8988T (cell line): Measurements from ENCODE around the gene PCP4.

Experiments used
- DNase-seq: peaks from one replicate; pipeline ENCODE4 v3.0.0; 2011

The PCP4 gene

DNA sequence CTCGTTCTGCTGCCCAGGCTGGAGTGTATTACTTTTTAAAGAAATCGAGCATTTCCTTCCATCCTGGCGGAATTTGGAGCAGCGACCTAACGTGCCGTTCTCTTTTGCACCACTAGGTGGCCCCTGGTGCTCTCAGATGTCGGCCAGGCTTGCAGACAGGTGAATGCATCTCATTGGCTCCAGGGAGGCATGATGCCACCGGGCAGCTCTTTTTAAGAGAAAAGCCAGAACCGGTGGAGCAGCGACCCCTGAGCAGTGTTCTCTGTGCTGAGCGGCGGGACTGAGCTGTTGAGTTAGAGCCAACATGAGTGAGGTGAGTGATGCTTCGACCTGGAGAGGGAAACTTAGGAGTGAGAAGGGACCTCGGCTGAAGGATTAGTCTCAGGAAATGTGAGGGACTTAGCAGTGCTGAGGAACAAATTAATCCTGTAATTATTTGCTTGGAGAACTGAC lies at the start of gene PCP4:
PCP4 (plus strand) TSS at position 241 of the 453 bp plus-strand sequence; CDS start at position 305, 64 bp downstream.
- no peak for DNase-seq

GRCh38 chr21:39818557-39818956 lies 48.7 kb upstream of the PCP4 start:
- DNase-seq, result no peak

DNA sequence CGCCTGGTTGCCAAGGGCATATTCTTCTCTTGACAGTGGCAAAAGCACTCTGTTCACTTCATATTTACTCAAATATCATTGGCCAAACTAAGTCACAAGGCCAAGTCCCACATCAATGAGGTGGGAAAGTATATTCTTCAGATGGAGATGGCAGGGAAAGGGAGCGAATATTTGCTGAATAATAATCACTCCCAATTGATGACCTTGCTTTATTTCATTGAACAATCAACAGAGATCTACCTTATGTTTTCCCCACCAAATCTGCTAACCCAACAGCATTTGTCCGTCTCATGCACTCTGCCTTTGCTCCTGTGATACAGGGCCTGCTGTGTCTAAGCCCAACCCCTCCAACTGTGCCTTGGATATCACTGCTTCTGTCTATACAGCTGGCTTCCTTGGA lies 45.2 kb upstream of the PCP4 start:
- DNase-seq, result no peak

- no peak for DNase-seq
Measured at GRCh38 chr21:39825250-39825649, 42.0 kb upstream of the PCP4 start.

DNA sequence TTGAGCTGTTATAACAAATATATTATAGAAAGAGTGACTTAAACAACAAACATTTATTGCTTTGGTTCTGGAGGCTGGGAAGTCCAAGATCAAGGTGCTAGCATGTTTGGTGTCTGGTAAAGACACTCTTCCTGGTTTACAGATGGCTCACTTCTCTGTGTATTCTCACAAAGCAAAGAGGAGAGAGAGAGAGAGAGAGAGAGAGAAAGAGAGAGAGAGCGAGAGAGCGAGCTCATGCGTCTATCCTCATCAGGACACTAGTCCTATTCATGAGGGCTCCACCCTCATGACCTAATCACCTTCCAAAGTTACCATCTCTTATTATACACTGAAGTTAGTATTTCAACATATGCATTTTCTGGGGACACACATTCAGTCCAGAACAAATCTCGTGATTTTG lies 32.7 kb upstream of the PCP4 start:
- no peak for DNase-seq

DNA sequence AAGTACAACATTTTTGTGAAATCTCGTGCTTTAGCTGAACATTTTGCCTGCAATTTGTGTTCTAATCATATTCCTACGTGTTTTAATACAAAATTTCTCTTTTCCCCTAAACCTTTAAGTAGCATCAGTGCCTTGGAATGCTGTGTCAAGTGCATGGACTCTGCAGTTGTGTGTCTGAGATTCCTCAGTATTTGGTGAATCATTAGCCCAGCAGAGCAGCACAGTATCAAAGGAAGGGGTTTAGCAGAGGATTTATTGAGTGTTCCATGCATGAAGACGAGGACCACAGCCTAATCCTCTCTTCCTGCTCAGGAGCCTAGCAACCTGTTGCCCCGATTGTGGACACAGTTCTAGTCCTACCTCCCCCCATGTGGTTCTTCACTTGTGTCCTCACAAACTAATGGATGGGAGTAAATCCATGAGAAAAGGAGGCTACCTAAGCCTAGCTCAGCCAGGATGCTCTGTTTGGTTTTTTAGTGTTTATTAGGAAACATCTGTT lies 29.3 kb upstream of the PCP4 start:
- DNase-seq, result no peak

DNA sequence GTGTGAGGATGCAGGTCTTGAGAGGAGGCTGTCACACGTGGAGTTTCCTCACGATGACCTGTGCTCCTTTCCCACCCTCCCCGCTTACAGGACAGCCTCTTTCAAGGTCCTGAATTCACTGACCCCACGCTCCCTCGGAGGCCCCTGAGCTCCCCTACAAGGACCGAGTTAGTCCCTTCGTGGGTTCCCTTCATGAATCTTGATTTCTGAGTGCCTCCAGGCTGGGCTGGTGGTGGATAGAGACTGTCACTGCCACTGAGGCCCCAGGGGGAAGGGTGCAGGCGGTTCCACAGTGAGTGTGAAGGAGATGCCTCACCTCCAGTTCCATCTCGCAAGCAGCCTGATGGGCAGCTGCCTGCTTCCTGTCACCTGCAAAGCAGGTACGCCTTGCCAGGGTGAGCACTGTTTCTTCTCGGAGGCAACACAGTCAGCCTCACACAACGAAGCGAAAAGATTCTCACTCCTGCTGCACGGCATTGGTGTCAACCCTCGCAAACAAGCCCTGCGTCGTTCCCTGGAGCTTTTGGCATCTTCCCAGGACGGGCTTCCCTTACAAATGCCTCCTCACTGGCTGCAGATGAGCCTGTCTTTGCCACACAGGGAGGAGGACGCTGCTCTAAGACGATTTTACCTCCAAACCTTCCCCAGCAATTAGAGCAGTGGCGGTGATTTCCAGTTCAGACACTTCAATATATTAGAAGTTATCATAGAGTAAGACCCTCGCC lies 26.7 kb upstream of the PCP4 start:
- DNase-seq, result no peak

DNA sequence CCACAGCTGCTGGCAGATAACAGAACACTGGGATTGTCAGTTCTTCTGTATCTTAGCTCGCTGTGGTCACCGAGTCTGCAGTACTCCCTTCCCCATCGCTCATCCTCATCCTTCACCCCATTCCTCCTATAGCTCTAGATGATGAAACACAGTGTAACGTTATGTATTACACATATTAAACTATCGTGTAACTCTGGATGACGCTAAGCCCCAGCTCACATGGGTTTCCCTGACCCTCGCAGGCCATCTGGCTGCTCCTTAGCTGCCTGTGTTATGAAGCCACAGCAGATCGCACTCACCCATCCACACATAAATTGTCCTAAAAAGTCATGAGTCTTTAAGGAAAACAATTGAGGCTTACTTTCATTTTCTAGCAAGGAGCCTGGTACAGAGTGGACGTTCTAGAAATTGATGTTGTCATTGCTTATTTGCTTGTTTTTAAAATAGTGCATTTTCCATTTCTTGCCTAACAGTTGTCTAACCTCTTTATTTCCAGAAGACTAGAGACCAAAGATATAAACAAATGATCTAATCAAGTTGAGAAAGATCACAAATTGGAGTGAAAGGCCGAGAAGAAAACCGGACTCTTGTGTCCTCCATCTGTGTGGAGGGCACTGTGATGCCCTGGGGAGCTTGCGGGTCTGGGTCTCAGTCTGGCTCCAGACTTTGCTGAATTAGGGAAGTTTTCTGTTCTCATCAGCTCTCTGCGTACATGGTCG lies 24.3 kb upstream of the PCP4 start:
- DNase-seq, result no peak

GRCh38 chr21:39843483-39843882 lies 23.8 kb upstream of the PCP4 start:
- no peak for DNase-seq

DNA sequence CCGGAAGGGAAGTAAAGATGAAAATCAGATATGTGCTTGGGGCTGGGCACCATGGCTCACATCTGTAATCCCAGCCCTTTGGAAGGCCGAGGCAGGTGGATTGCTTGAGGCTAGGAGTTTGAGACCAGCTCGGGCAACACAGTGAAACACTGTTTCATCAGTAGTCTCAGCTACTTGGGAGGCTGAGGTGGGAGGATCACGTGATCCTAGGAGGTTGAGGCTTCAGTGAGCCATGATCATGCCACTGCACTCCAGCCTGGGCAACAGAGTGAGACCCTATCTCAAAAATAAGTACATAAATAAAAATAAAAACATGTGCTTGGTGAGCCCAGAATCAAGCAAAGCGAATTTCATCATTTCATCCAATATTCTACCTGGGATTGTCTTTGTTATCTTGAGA lies 23.3 kb upstream of the PCP4 start:
- DNase-seq, result no peak

GRCh38 chr21:39845571-39846130 lies 21.6 kb upstream of the PCP4 start:
- DNase-seq, result no peak

DNA sequence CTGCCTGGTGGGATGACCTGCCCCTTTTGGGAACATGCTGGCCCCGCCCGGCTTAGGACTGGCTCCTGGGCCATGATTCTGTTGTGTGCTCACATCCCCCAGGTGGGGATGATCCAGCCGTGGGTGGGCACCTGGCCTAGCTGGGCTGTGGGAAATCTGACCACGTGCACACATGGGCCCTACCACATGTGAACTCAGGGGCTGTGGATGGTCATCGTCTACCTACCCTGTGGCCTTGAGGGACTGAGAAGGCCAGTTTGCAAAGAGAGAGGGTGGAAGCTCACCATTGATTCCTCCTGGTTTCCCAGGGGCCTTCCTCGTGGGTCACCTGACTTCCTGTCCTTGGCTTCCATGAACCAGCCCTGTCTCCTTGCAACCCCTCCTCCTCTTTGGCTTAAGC lies 19.4 kb upstream of the PCP4 start:
- no peak for DNase-seq

DNA sequence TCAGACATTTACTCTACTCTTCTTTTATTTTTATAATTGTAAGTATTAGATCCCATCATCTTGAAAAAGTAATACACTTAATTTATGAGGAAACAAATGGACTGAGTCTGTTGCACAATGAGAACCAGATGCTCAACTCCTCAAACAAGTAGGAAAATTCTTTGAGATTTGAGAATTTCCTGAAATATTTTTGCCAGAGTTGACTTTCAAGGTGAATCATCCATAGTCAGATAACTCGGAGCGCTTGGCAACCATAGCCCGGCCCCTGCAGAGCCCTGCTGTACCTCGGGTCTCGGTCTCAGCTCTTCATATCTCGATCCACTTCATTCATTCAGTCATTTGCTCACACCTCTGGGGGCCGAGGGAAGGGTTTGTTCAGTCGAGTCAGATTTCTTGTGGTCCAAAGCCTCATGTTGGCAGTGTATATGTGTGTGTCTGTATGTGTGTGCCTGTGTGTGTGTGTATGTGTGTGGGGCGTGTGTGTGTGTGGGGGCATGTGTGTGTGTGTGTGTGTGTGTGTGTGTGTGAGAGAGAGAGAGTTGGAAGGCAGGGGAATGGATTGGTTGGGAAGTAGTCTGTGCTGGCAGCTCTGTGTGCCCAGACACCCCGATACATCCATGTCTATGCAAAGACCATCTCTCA lies 18.1 kb upstream of the PCP4 start:
- DNase-seq, result no peak

- no peak for DNase-seq
Measured at GRCh38 chr21:39850333-39850732, 16.9 kb upstream of the PCP4 start.

DNA sequence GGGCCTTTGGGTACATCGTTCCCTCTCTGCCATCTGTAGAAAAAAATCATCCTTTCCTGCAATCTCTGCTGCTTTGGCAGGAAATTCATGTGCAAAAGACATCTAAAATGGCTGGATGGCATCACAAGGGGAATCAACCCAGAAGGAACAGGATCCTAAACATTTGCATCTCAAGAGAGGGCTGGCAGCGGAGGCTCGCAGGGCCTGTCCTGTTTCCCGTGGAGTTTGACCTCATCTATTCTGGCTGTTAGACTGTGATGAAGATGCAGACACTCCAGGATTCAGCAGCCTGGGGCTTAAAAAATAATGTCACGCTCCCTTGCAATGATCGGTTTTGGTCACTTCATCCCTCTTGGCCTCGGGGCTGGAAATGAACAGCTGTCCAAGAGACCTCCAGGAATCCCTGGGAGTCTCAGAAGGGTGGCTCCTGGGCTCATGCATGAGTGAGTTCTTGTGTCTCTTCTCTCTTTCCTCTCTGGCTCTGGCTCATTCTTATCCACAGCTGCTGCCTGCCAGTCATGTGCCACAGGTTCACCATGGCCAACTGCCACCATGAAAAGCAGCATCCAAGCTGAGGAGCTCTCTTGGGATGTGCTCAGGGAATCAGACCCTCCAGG lies 16.1 kb upstream of the PCP4 start:
- no peak for DNase-seq

GRCh38 chr21:39852021-39852721 lies 15.1 kb upstream of the PCP4 start:
- no peak for DNase-seq

DNA sequence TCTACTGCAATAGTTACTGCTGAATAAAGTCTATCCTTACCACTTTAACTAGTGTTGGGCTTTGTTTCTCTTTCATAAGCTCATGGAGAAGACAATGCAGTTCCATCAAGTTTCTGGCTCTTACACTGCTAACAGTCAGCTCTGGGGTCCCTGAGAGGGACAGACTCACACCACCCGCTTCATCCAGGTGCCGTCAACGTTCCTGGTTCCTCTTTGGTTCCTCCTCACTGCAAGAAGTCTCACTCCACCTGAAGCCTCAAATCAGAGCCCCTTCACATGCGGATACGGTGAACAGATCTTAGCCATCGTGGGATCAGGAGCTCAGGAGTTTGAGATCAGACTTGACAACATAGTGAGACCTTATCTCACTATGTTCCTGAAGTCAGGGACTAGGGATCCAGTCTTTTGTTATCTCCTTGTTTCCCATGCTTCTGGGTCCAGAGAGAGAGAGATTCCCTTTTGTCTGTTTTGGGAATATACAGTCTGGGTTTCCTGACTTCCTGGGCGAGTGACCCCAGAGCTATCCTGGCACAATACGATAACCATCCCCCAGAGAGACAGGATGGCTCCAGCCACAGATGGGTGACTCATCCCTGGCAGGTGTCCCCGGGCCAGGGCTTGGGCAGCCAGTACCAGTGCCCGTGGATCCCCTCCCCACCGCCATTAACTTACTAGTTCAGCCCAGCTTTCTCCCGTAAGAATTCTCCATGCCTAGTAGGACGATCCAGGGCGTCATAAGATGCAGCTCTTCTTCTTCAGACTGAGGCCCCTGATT lies 14.3 kb upstream of the PCP4 start:
- DNase-seq, result no peak

DNA sequence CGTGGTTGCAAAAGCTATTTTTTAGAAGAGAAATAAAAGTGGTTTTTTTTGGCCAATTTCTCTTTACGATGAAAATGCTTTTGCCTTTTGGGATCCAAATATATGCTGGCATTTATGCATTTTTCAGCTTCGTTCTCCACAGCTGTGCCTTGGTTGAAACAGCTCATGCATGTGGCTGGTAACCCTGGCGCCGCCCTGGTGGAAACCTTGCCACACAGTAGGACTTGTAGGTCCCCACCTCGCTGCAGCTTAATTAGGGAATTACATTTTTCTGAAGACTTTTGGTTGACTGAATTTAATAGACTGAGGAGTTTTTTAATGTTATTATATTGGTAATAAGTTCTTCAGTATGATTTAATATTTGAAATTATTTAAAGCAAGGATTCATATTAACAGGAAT lies 12.7 kb upstream of the PCP4 start:
- DNase-seq, result no peak

- DNase-seq, result no peak
Measured at GRCh38 chr21:39855595-39855994, 11.6 kb upstream of the PCP4 start.

GRCh38 chr21:39860600-39860999 lies 6.6 kb upstream of the PCP4 start:
- DNase-seq, result no peak

DNA sequence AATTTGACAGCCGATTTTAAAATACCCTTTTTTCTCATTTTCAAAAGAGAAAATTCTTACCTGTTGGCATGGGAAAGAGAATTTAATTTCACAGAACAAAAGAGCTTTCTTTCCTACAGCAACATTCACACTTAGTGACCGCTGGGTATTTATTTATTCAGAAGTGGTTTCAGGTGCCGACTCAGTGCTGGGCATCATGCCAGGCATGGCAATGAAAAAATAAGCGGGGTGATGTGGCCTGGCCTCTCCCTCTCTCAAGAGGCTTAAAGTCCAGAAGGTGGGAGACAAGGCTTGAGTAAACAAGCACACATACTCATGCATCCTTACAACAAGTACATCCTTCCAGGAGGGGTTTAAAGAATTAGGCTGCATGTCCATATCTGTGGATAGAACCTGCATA lies 4.1 kb upstream of the PCP4 start:
- no peak for DNase-seq

GRCh38 chr21:39866093-39866492 lies 1.1 kb upstream of the PCP4 start:
- DNase-seq, result no peak
